Measurements from ENCODE around the gene ZNRF1. TPM values are rescaled to one million over a fixed set of nuclear protein-coding genes. Genes with fewer than 3 reads are reported as not detected.

The ZNRF1 gene
- total RNA-seq, 2 donors from 2014 or later = 9.3 to 21.4 TPM

GRCh38 chr16:74991593-74992403 lies 7.0 kb upstream of the ZNRF1 start:
- Histone ChIP-seq H3K27me3 (no peaks in the 10 kb centered on the region), H3K4me3 (no peak overlapping the region), H3K27ac (peak overlapping the region; percentile 62 to 90 (median 76)), H3K9me3 (no peaks in the 10 kb centered on the region), H3K36me3 (replicated peaks in 1 of 2; ENCODE audit: insufficient read depth in 1 of 2, low read depth in 2 of 2) (no peaks in the 10 kb centered on the region), H3K4me1 (peaks cover 31% of the 10 kb centered on the region)
- TF ChIP-seq CTCF (IDR thresholded peaks at IDR 0.05) = no peak
- TF ChIP-seq POLR2A (IDR thresholded peaks at IDR 0.05) = no peak
- intact Hi-C loops (cut with DNase I) = loop anchor here (5.0 kb wide), 1 partner anchor 106 kb away; no protein-coding TSS in a partner anchor
- peak; percentile 79 for ATAC-seq
- WGBS, 2 donors = 21 to 42% methylated on average over 13 of the region's 13 CpGs
- peak; percentile 32 to 77 (median 54) for DNase-seq

- no peak for ATAC-seq
- H3K36me3 ChIP-seq (replicated peaks in 1 of 2; ENCODE audit: insufficient read depth in 1 of 2, low read depth in 2 of 2) = no peaks in the 10 kb centered on the region
- no peak for DNase-seq
- 100% methylated on average over 1 of the region's 1 CpG for WGBS, 2 donors
- H3K4me1 ChIP-seq = peaks cover 57% of the 10 kb centered on the region
- H3K27ac ChIP-seq = no peak overlapping the region
- no peaks in the 10 kb centered on the region for H3K9me3 ChIP-seq
- no peaks in the 10 kb centered on the region for H3K27me3 ChIP-seq
- TF ChIP-seq CTCF (IDR thresholded peaks at IDR 0.05) (no peak), POLR2A (IDR thresholded peaks at IDR 0.05) (no peak)
- no peak overlapping the region for H3K4me3 ChIP-seq
- intact Hi-C loops (cut with DNase I) = no loop called here
Observed at GRCh38 chr16:74995986-74996385, 2.8 kb upstream of the ZNRF1 start.

GRCh38 chr16:74997042-74997491 lies 1.8 kb upstream of the ZNRF1 start:
- Histone ChIP-seq H3K27me3 (no peaks in the 10 kb centered on the region), H3K36me3 (replicated peaks in 1 of 2; ENCODE audit: insufficient read depth in 1 of 2, low read depth in 2 of 2) (no peaks in the 10 kb centered on the region), H3K27ac (peak overlapping the region in 3 of 4 donors; percentile 58 to 92 (median 82)), H3K4me3 (no peak overlapping the region), H3K4me1 (peaks cover 46% of the 10 kb centered on the region), H3K9me3 (no peaks in the 10 kb centered on the region)
- ATAC-seq (no peak), DNase-seq (peak in 3 of 4 donors; percentile 36 to 45 (median 38))
- intact Hi-C loops (cut with DNase I) = no loop called here
- WGBS, 2 donors = 58 to 62% methylated on average over 8 of the region's 8 CpGs
- no peak for TF ChIP-seq CTCF (IDR thresholded peaks at IDR 0.05)

GRCh38 chr16:74999219-74999608 lies 390 bp downstream of the ZNRF1 start:
- Histone ChIP-seq H3K27me3 (no peaks in the 10 kb centered on the region), H3K4me3 (peak overlapping the region; percentile 65 to 80), H3K27ac (peak overlapping the region; percentile 65 to 94 (median 82)), H3K4me1 (peaks cover 30% of the 10 kb centered on the region), H3K9me3 (no peaks in the 10 kb centered on the region), H3K36me3 (replicated peaks in 1 of 2; ENCODE audit: insufficient read depth in 1 of 2, low read depth in 2 of 2) (no peaks in the 10 kb centered on the region)
- ATAC-seq (peak; percentile 41), DNase-seq (peak; percentile 14 to 46 (median 34))
- no peak for TF ChIP-seq POLR2A (IDR thresholded peaks at IDR 0.05)
- no peak for TF ChIP-seq CTCF (IDR thresholded peaks at IDR 0.05)
- intact Hi-C loops (cut with DNase I) = no loop called here
- WGBS, 2 donors = 0 to 1% methylated on average over 18 to 30 of the region's 44 CpGs
